ENCODE data around the gene PTGR2.

DNA sequence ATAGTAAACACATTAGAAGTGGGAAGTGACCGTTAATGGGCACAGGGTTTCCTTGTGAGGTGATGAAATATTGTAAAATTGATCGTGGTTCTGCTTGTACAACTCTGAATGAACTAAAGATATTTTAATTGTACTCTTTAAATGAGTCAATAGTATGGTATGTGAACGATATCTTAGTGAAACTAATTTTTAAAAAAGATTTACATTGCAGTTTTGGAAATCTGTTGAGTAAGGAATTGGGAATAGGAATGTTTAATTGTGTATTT lies 36.8 kb downstream of the PTGR2 start:
- no peak for TF ChIP-seq POLR2AphosphoS5 (IDR thresholded peaks at IDR 0.05; ENCODE audit: low read depth, low read length)
- TF ChIP-seq, protein P1, sequence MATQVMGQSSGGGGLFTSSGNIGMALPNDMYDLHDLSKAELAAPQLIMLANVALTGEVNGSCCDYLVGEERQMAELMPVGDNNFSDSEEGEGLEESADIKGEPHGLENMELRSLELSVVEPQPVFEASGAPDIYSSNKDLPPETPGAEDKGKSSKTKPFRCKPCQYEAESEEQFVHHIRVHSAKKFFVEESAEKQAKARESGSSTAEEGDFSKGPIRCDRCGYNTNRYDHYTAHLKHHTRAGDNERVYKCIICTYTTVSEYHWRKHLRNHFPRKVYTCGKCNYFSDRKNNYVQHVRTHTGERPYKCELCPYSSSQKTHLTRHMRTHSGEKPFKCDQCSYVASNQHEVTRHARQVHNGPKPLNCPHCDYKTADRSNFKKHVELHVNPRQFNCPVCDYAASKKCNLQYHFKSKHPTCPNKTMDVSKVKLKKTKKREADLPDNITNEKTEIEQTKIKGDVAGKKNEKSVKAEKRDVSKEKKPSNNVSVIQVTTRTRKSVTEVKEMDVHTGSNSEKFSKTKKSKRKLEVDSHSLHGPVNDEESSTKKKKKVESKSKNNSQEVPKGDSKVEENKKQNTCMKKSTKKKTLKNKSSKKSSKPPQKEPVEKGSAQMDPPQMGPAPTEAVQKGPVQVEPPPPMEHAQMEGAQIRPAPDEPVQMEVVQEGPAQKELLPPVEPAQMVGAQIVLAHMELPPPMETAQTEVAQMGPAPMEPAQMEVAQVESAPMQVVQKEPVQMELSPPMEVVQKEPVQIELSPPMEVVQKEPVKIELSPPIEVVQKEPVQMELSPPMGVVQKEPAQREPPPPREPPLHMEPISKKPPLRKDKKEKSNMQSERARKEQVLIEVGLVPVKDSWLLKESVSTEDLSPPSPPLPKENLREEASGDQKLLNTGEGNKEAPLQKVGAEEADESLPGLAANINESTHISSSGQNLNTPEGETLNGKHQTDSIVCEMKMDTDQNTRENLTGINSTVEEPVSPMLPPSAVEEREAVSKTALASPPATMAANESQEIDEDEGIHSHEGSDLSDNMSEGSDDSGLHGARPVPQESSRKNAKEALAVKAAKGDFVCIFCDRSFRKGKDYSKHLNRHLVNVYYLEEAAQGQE (IDR thresholded peaks at IDR 0.05; ENCODE audit: insufficient read depth in 1 of 2, low read depth in 2 of 2, low read length in 2 of 2): no peak

Measured in PFSK-1 (cell line).